Measurements from ENCODE around the gene TANGO2.

The TANGO2 gene

GRCh38 chr22:20052309-20053259, 31.7 kb downstream of the TANGO2 start:
- DNase-seq = no peak

- no peak for DNase-seq
Measured at GRCh38 chr22:20053407-20054033, 32.6 kb downstream of the TANGO2 start.

GRCh38 chr22:20054034-20054427, 33.1 kb downstream of the TANGO2 start:
- DNase-seq = no peak

- no peak for DNase-seq
Measured at GRCh38 chr22:20054485-20054884, 33.6 kb downstream of the TANGO2 start.

- no peak for DNase-seq
Measured at GRCh38 chr22:20055144-20055543, 34.2 kb downstream of the TANGO2 start.

GRCh38 chr22:20055654-20056053, 34.7 kb downstream of the TANGO2 start:
- no peak for DNase-seq

GRCh38 chr22:20056161-20056560, 35.3 kb downstream of the TANGO2 start:
- DNase-seq = no peak

GRCh38 chr22:20056696-20057386, 35.9 kb downstream of the TANGO2 start:
- DNase-seq = no peak

- DNase-seq = no peak
Measured at GRCh38 chr22:20057596-20058268, 36.8 kb downstream of the TANGO2 start.

GRCh38 chr22:20058989-20059770, 38.3 kb downstream of the TANGO2 start:
- DNase-seq = no peak

- no peak for DNase-seq
Measured at GRCh38 chr22:20060700-20061480, 40.0 kb downstream of the TANGO2 start.

- no peak for DNase-seq
Measured at GRCh38 chr22:20061481-20061861, 40.6 kb downstream of the TANGO2 start.

GRCh38 chr22:20062043-20062765, 41.3 kb downstream of the TANGO2 start:
- no peak for DNase-seq

GRCh38 chr22:20062766-20063083, 41.8 kb downstream of the TANGO2 start:
- DNase-seq = no peak

GRCh38 chr22:20063271-20064139, 42.6 kb downstream of the TANGO2 start:
- no peak for DNase-seq

- no peak for DNase-seq
Measured at GRCh38 chr22:20064140-20064480, 43.2 kb downstream of the TANGO2 start.

GRCh38 chr22:20064545-20065262, 43.8 kb downstream of the TANGO2 start:
- no peak for DNase-seq

GRCh38 chr22:20065896-20066616, 45.1 kb downstream of the TANGO2 start:
- no peak for DNase-seq
